Peyer's patch (tissue), 4 donors: ENCODE measurements around the gene FAM25C. TPM values are rescaled to one million over a fixed set of nuclear protein-coding genes. Genes with fewer than 3 reads are reported as not detected.
"Not testable (repeated sequence)": the region's sequence is repeated elsewhere in the genome, so short reads cannot be mapped to it uniquely, and the experiment has no call there.

Source experiments
- DNase-seq, 3 donors: peaks; one replicate each; pipeline ENCODE4 v3.0.0-alpha.2; 2017 to 2019
- H3K27ac ChIP-seq, 4 donors: fragments of 200-600 bp; sonication (generic); one replicate each; pipeline ENCODE4 v1.5.1; 2016 to 2019
- H3K27me3 ChIP-seq, 2 donors: fragments of 200-600 bp; sonication (generic); one replicate each; pipeline ENCODE4 v1.5.1; 2019
- H3K36me3 ChIP-seq, 3 donors: fragments of 200-600 bp; sonication (generic); one replicate each; pipeline ENCODE4 v1.5.1; 2016 to 2019
- H3K4me1 ChIP-seq, 4 donors: fragments of 200-600 bp; sonication (generic); one replicate each; pipeline ENCODE4 v1.5.1; 2016 to 2019
- H3K4me3 ChIP-seq, 4 donors: fragments of 200-600 bp; sonication (generic); 1 replicate in 3 of 4; 2 replicates in 1 of 4; pipeline ENCODE4 v1.5.1; 2016 to 2019; ENCODE audit warnings: mild to moderate bottlenecking in 1 of 4
- H3K9me3 ChIP-seq, 4 donors: fragments of 200-600 bp; sonication (generic); one replicate each; pipeline ENCODE4 v1.5.1; 2016 to 2019; ENCODE audit warnings: mild to moderate bottlenecking in 1 of 4
- small RNA-seq, 2 donors: library from RNA; depleted of rRNA; stranded (forward); fragments of <200 nt; gene quantifications; one replicate each; pipeline ENCODE3, GENCODE V24; 2016
- total RNA-seq, 4 donors: library from RNA; depleted of rRNA; stranded (reverse); fragments of >200 nt; gene quantifications; one replicate each; pipeline ENCODE4 v1.1.0, GENCODE V29; 2016

FAM25C gene
- total RNA-seq, 4 donors from 2014 or later: not detected

GRCh38 chr10:47971598-47971997 lies 28.0 kb downstream of the FAM25C start:
- H3K27ac ChIP-seq, H3K27me3 ChIP-seq, H3K4me3 ChIP-seq, DNase-seq, H3K36me3 ChIP-seq, H3K4me1 ChIP-seq, H3K9me3 ChIP-seq: not testable (repeated sequence)

- not testable (repeated sequence) for H3K9me3 ChIP-seq, H3K27ac ChIP-seq, H3K27me3 ChIP-seq, H3K4me3 ChIP-seq, DNase-seq, H3K36me3 ChIP-seq, H3K4me1 ChIP-seq
Measured at GRCh38 chr10:47970047-47970446, 29.5 kb downstream of the FAM25C start.

GRCh38 chr10:47968988-47969387 lies 30.6 kb downstream of the FAM25C start:
- not testable (repeated sequence) for H3K36me3 ChIP-seq, H3K27ac ChIP-seq, H3K4me3 ChIP-seq, H3K4me1 ChIP-seq, H3K27me3 ChIP-seq, H3K9me3 ChIP-seq, DNase-seq

GRCh38 chr10:47964280-47965063 lies 35.1 kb downstream of the FAM25C start:
- H3K9me3 ChIP-seq, H3K36me3 ChIP-seq, H3K4me1 ChIP-seq, H3K4me3 ChIP-seq, H3K27ac ChIP-seq, DNase-seq, H3K27me3 ChIP-seq: not testable (repeated sequence)

- H3K27me3 ChIP-seq, H3K27ac ChIP-seq, H3K4me1 ChIP-seq, H3K36me3 ChIP-seq, H3K9me3 ChIP-seq, H3K4me3 ChIP-seq, DNase-seq: not testable (repeated sequence)
Measured at GRCh38 chr10:47962785-47963184, 36.8 kb downstream of the FAM25C start.

- not testable (repeated sequence) for H3K4me3 ChIP-seq, H3K9me3 ChIP-seq, DNase-seq, H3K36me3 ChIP-seq, H3K27me3 ChIP-seq, H3K27ac ChIP-seq, H3K4me1 ChIP-seq
Measured at GRCh38 chr10:47960699-47961098, 38.9 kb downstream of the FAM25C start.

- not testable (repeated sequence) for H3K4me1 ChIP-seq, H3K27ac ChIP-seq, H3K4me3 ChIP-seq, DNase-seq, H3K9me3 ChIP-seq, H3K36me3 ChIP-seq, H3K27me3 ChIP-seq
Measured at GRCh38 chr10:47959677-47960076, 39.9 kb downstream of the FAM25C start.

- DNase-seq, H3K36me3 ChIP-seq, H3K27me3 ChIP-seq, H3K4me1 ChIP-seq, H3K9me3 ChIP-seq, H3K4me3 ChIP-seq, H3K27ac ChIP-seq: not testable (repeated sequence)
Measured at GRCh38 chr10:47957158-47957557, 42.4 kb downstream of the FAM25C start.

GRCh38 chr10:47947424-47947823 lies 52.2 kb downstream of the FAM25C start:
- not testable (repeated sequence) for H3K27ac ChIP-seq, H3K9me3 ChIP-seq, H3K27me3 ChIP-seq, H3K4me1 ChIP-seq, DNase-seq, H3K36me3 ChIP-seq, H3K4me3 ChIP-seq

Small RNA genes lying within 50 kb of the gene (small RNA-seq; reads per million reads assigned to genes)
- 0 reads per million in 2 donors for gene RNA5SP315

Other genes starting within 250 kb of the FAM25C start
- 1 to 10 TPM in 1 of 4 donors, under 1 TPM in 1, not detected in 2; 0.94 to 4.1 TPM for gene SYT15B, start 236.2 kb downstream of the FAM25C start, total RNA-seq
- 10 to 100 TPM in 1 of 4 donors, 1 to 10 TPM in 2, not detected in 1; 3.3 to 18.6 (median 5.1) TPM for gene NPY4R2, start 81.1 kb downstream of the FAM25C start, total RNA-seq